ENCODE data around the gene BCAS1.

BCAS1 gene

GRCh38 chr20:53903652-53903987 is 166.8 kb downstream of the BCAS1 start:
- Histone ChIP-seq H3K14ac (ENCODE audit: low read length) (no peak overlapping the region), H2BK120ac (ENCODE audit: insufficient read depth, low read length, poor library complexity) (no peak overlapping the region), H3K4me3 (ENCODE audit: low read depth, low read length) (no peak overlapping the region), H3K36me3 (ENCODE audit: control insufficient read depth in 1 of 2, insufficient read depth in 2 of 2, low read length in 2 of 2) (no peaks in the 10 kb centered on the region), H3K9me3 (ENCODE audit: insufficient read depth, low read depth, low read length) (no peaks in the 10 kb centered on the region), H3K9ac (ENCODE audit: low read length) (no peak overlapping the region), H2AK5ac (ENCODE audit: low read length) (no peak overlapping the region), H4K12ac (ENCODE audit: low read depth, low read length) (no peak overlapping the region), H3K4ac (ENCODE audit: low read depth, low read length) (no peak overlapping the region), H2BK5ac (ENCODE audit: low read depth, low read length, poor library complexity) (no peak overlapping the region), H3K18ac (ENCODE audit: low read length) (no peak overlapping the region), H3K79me2 (ENCODE audit: control insufficient read depth, insufficient read depth, low read length, poor library complexity) (no peaks in the 10 kb centered on the region), H3K79me1 (ENCODE audit: low read length) (no peaks in the 10 kb centered on the region), H2BK12ac (ENCODE audit: low read length) (no peak overlapping the region), H2AFZ (ENCODE audit: insufficient read depth, low read length, poor library complexity) (no peak overlapping the region), H3K4me1 (ENCODE audit: control insufficient read depth in 1 of 2, insufficient read depth in 2 of 2, low read length in 2 of 2) (peaks cover 0 to 6% of the 10 kb centered on the region in 2 experiments), H3K4me2 (ENCODE audit: low read length) (no peak overlapping the region), H3K27ac (ENCODE audit: low read depth, low read length) (no peak overlapping the region), H4K91ac (ENCODE audit: low read depth, low read length) (no peak overlapping the region), H4K8ac (ENCODE audit: low read depth, low read length) (no peak overlapping the region), H3K27me3 (ENCODE audit: insufficient read depth, low read length) (no peaks in the 10 kb centered on the region), H3K23ac (ENCODE audit: low read length) (no peak overlapping the region)
- no peak for DNase-seq
- WGBS (ENCODE audit: extremely low coverage, insufficient coverage, insufficient read length): no CpG with 5 or more reads among the region's 2 CpGs

GRCh38 chr20:53902968-53903651 is 167.3 kb downstream of the BCAS1 start:
- WGBS (ENCODE audit: extremely low coverage, insufficient coverage, insufficient read length): no CpG with 5 or more reads among the region's 11 CpGs

GRCh38 chr20:53901497-53902096 is 168.8 kb downstream of the BCAS1 start:
- Histone ChIP-seq H3K9ac (ENCODE audit: low read length) (no peak overlapping the region), H3K4me2 (ENCODE audit: low read length) (no peak overlapping the region), H3K79me1 (ENCODE audit: low read length) (no peaks in the 10 kb centered on the region), H2AK5ac (ENCODE audit: low read length) (no peak overlapping the region), H3K4ac (ENCODE audit: low read depth, low read length) (no peak overlapping the region), H3K4me1 (ENCODE audit: control insufficient read depth in 1 of 2, insufficient read depth in 2 of 2, low read length in 2 of 2) (peaks cover 0 to 8% of the 10 kb centered on the region in 2 experiments), H3K14ac (ENCODE audit: low read length) (no peak overlapping the region), H3K27ac (ENCODE audit: low read depth, low read length) (no peak overlapping the region), H3K36me3 (ENCODE audit: control insufficient read depth in 1 of 2, insufficient read depth in 2 of 2, low read length in 2 of 2) (no peaks in the 10 kb centered on the region), H2AFZ (ENCODE audit: insufficient read depth, low read length, poor library complexity) (peak overlapping the region; percentile 39), H2BK12ac (ENCODE audit: low read length) (no peak overlapping the region), H4K91ac (ENCODE audit: low read depth, low read length) (no peak overlapping the region), H2BK120ac (ENCODE audit: insufficient read depth, low read length, poor library complexity) (no peak overlapping the region), H4K12ac (ENCODE audit: low read depth, low read length) (no peak overlapping the region), H3K18ac (ENCODE audit: low read length) (no peak overlapping the region), H3K23ac (ENCODE audit: low read length) (no peak overlapping the region), H2BK5ac (ENCODE audit: low read depth, low read length, poor library complexity) (no peak overlapping the region), H3K79me2 (ENCODE audit: control insufficient read depth, insufficient read depth, low read length, poor library complexity) (no peaks in the 10 kb centered on the region), H3K4me3 (ENCODE audit: low read depth, low read length) (no peak overlapping the region), H3K9me3 (ENCODE audit: insufficient read depth, low read depth, low read length) (no peaks in the 10 kb centered on the region), H4K8ac (ENCODE audit: low read depth, low read length) (no peak overlapping the region), H3K27me3 (ENCODE audit: insufficient read depth, low read length) (no peaks in the 10 kb centered on the region)
- no CpG with 5 or more reads among the region's 4 CpGs for WGBS (ENCODE audit: extremely low coverage, insufficient coverage, insufficient read length)
- no peak for DNase-seq

More at GRCh38 chr20:53902968-53903651, 167.3 kb downstream of the BCAS1 start:
- no peaks in the 10 kb centered on the region for H3K27me3 ChIP-seq (ENCODE audit: insufficient read depth, low read length)
- no peak overlapping the region for H3K9ac ChIP-seq (ENCODE audit: low read length)
- no peaks in the 10 kb centered on the region for H3K36me3 ChIP-seq (ENCODE audit: control insufficient read depth in 1 of 2, insufficient read depth in 2 of 2, low read length in 2 of 2)
- H3K4ac ChIP-seq (ENCODE audit: low read depth, low read length): no peak overlapping the region
- H2AFZ ChIP-seq (ENCODE audit: insufficient read depth, low read length, poor library complexity): no peak overlapping the region
- no peak overlapping the region for H3K4me2 ChIP-seq (ENCODE audit: low read length)
- no peak overlapping the region for H2BK5ac ChIP-seq (ENCODE audit: low read depth, low read length, poor library complexity)
- H3K9me3 ChIP-seq (ENCODE audit: insufficient read depth, low read depth, low read length): no peaks in the 10 kb centered on the region
- no peak overlapping the region for H2AK5ac ChIP-seq (ENCODE audit: low read length)
- no peak overlapping the region for H4K8ac ChIP-seq (ENCODE audit: low read depth, low read length)
- peaks cover 0 to 8% of the 10 kb centered on the region in 2 experiments for H3K4me1 ChIP-seq (ENCODE audit: control insufficient read depth in 1 of 2, insufficient read depth in 2 of 2, low read length in 2 of 2)
- no peak overlapping the region for H3K18ac ChIP-seq (ENCODE audit: low read length)
- no peak overlapping the region for H3K27ac ChIP-seq (ENCODE audit: low read depth, low read length)
- H3K23ac ChIP-seq (ENCODE audit: low read length): no peak overlapping the region
- no peak overlapping the region for H4K12ac ChIP-seq (ENCODE audit: low read depth, low read length)
- H2BK120ac ChIP-seq (ENCODE audit: insufficient read depth, low read length, poor library complexity): no peak overlapping the region
- H3K79me2 ChIP-seq (ENCODE audit: control insufficient read depth, insufficient read depth, low read length, poor library complexity): no peaks in the 10 kb centered on the region
- no peak overlapping the region for H4K91ac ChIP-seq (ENCODE audit: low read depth, low read length)
- no peaks in the 10 kb centered on the region for H3K79me1 ChIP-seq (ENCODE audit: low read length)
- no peak overlapping the region for H3K14ac ChIP-seq (ENCODE audit: low read length)
- no peak for DNase-seq
- H3K4me3 ChIP-seq (ENCODE audit: low read depth, low read length): no peak overlapping the region
- no peak overlapping the region for H2BK12ac ChIP-seq (ENCODE audit: low read length)

- no peak for DNase-seq
- H2BK5ac ChIP-seq (ENCODE audit: low read depth, low read length, poor library complexity): no peak overlapping the region
- no peaks in the 10 kb centered on the region for H3K9me3 ChIP-seq (ENCODE audit: insufficient read depth, low read depth, low read length)
- no peak overlapping the region for H4K8ac ChIP-seq (ENCODE audit: low read depth, low read length)
- H2AFZ ChIP-seq (ENCODE audit: insufficient read depth, low read length, poor library complexity): no peak overlapping the region
- no peaks in the 10 kb centered on the region for H3K79me1 ChIP-seq (ENCODE audit: low read length)
- no peak overlapping the region for H4K12ac ChIP-seq (ENCODE audit: low read depth, low read length)
- no peaks in the 10 kb centered on the region for H3K36me3 ChIP-seq (ENCODE audit: control insufficient read depth in 1 of 2, insufficient read depth in 2 of 2, low read length in 2 of 2)
- H2BK12ac ChIP-seq (ENCODE audit: low read length): no peak overlapping the region
- no peak overlapping the region for H3K9ac ChIP-seq (ENCODE audit: low read length)
- H3K14ac ChIP-seq (ENCODE audit: low read length): no peak overlapping the region
- peaks cover 0 to 8% of the 10 kb centered on the region in 2 experiments for H3K4me1 ChIP-seq (ENCODE audit: control insufficient read depth in 1 of 2, insufficient read depth in 2 of 2, low read length in 2 of 2)
- no CpG with 5 or more reads among the region's 6 CpGs for WGBS (ENCODE audit: extremely low coverage, insufficient coverage, insufficient read length)
- H2BK120ac ChIP-seq (ENCODE audit: insufficient read depth, low read length, poor library complexity): no peak overlapping the region
- no peak overlapping the region for H2AK5ac ChIP-seq (ENCODE audit: low read length)
- no peaks in the 10 kb centered on the region for H3K79me2 ChIP-seq (ENCODE audit: control insufficient read depth, insufficient read depth, low read length, poor library complexity)
- H3K27ac ChIP-seq (ENCODE audit: low read depth, low read length): peak overlapping the region; percentile 46
- H3K4ac ChIP-seq (ENCODE audit: low read depth, low read length): no peak overlapping the region
- H3K18ac ChIP-seq (ENCODE audit: low read length): no peak overlapping the region
- H4K91ac ChIP-seq (ENCODE audit: low read depth, low read length): no peak overlapping the region
- H3K27me3 ChIP-seq (ENCODE audit: insufficient read depth, low read length): no peaks in the 10 kb centered on the region
- H3K23ac ChIP-seq (ENCODE audit: low read length): no peak overlapping the region
- H3K4me2 ChIP-seq (ENCODE audit: low read length): no peak overlapping the region
- no peak overlapping the region for H3K4me3 ChIP-seq (ENCODE audit: low read depth, low read length)
Observed at GRCh38 chr20:53901064-53901463, 169.3 kb downstream of the BCAS1 start.

Data from trophoblast cell (in vitro differentiated cells and primary cell).